Kasumi-1 (cell line): ENCODE results near the gene KRT4.

Source experiments
- DNase-seq, 2 experiments: peaks; one replicate each; lab custom pipeline; 2025; lab: John Stamatoyannopoulos, UW

Gene KRT4

DNA sequence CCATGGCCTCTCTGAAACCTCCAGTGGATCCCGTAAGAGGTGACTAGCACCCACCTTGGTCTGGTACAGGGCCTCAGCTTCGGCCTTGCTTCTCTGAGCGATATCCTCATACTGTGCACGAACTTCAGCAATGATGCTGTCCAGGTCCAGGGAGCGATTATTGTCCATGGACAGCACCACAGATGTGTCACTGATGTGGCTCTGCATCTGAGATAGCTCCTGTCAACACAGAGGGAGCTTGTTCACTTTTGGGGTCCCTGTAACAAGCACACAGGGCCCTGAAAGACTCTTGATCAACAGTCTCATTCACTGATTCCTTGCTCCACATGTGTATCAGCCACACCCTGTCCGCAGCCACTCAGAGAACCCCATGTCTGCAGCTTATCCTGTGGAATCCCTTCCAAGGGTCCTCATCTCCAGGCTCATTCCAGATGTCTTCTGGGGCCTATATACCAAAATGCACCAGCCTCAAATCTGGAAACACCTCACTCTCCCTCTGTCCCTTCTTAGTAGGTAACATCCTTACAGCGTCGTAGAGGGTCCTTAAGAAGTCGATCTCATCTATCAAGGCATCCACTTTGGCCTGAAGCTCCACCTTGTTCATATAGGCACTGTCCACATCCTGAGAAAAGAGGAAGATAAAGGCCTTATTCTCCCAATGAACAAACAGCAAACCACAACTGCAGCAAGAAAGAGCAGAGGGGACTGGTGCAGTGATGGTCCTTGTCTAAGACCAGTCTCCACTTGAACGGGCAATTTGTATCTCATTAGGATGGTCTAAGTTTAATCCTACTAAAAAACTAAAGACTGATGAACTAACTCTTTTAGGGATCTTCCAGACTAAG lies 21.5 kb downstream of the KRT4 start:
- DNase-seq = no peak

- no peak for DNase-seq
Observed at GRCh38 chr12:52791271-52792184, 22.4 kb downstream of the KRT4 start.

DNA sequence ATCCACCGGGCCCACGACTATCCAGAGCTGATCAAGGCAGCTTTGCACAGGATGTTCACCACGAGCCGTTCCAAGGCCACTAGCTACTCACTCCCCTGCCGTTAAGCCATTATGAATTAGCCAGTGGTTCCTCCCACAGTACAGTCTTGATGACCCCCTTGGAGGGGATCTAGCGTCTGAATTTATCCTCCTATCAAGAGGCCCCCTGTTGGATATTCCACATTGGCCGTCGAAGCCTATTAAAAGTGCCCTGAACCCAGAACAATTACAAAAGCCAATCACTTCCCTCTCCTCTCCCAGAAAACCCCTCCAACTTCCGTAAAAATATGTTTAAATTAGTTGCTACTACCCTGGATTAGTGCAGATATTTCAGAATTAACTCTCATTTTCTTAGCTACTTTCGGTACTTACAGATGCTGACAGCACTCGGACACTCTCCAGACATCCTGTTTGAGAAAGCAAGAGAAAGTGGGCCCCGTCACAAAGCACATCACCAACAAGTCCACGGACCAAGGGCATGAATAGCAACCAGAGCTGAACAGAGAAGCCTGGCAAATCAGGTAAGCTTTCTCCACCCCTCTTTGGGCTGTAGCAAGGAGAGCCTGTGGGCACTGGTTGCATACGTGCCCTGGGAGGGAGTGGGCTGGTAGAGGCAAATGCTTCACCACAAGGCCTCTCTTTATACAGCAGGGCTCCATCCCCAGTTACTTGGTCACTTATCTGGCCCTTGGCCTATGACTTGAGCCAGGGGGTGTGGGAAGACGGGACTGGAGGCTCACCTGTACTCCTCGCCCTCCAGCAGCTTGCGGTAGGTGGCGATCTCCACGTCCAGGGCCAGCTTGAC lies 23.3 kb downstream of the KRT4 start:
- no peak for DNase-seq

DNA sequence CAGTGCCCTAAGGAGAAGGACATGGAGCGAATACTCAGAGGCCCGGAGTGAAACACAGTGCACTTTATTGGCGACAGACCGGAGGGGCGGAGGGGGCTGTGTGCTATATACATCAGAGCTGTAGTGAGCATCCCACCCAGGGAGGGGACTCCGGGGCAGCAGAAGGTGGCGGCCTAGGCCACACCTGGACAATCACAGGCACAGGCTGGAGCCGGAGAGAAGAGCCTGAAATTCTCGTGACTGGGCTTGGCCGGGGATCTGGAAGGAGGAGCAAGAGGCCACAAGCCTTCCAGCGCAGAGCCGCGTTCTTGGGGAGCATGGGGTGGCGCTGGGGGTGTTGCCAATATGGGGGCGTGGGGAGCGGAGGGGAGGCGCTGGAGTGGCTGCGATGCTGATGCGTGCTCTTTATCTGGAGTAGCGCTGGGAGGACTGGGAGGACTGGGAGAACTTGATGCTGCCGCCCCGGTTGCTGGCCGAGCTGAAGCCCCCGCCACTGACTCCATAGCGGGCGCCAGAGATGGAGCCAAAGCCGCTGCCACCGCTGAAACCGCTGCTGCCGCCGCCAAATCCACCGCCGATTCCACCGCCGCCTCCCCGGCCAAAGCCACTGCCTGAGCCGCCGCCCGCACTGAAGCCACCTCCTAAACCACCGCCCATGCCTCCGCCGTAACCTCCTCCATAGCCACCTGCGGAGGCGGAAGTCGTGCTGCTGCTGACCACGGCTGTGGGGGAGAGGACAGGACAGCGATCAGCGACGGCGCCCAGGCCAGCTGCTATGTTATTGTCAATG lies 24.1 kb downstream of the KRT4 start:
- no peak for DNase-seq

GRCh38 chr12:52788876-52789636 lies 24.9 kb downstream of the KRT4 start:
- no peak for DNase-seq

GRCh38 chr12:52788192-52788875 lies 25.6 kb downstream of the KRT4 start:
- DNase-seq = no peak

GRCh38 chr12:52787324-52788191 lies 26.4 kb downstream of the KRT4 start:
- no peak for DNase-seq

DNA sequence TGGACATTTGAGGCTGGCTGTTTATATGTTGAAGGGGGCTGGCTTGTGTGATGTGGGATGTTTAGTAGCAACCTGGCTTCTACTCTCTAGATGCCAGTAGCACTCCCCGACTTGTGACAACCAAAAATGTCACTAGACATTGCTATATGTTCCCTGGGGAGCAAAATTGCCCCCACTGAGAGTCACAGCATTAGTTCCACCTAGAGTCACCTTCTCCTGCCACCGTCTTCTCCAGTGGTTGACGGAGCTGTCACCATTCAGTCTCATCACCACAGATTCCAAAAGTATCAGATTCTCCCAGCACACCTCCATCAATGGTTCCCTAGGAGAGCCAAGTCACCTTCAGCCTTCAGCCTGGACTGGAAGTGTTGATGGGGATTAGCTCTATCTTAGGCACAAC lies 29.0 kb downstream of the KRT4 start:
- no peak for DNase-seq

- DNase-seq = no peak
Observed at GRCh38 chr12:52783563-52784316, 30.2 kb downstream of the KRT4 start.

GRCh38 chr12:52782502-52782901 lies 31.4 kb downstream of the KRT4 start:
- DNase-seq = no peak

DNA sequence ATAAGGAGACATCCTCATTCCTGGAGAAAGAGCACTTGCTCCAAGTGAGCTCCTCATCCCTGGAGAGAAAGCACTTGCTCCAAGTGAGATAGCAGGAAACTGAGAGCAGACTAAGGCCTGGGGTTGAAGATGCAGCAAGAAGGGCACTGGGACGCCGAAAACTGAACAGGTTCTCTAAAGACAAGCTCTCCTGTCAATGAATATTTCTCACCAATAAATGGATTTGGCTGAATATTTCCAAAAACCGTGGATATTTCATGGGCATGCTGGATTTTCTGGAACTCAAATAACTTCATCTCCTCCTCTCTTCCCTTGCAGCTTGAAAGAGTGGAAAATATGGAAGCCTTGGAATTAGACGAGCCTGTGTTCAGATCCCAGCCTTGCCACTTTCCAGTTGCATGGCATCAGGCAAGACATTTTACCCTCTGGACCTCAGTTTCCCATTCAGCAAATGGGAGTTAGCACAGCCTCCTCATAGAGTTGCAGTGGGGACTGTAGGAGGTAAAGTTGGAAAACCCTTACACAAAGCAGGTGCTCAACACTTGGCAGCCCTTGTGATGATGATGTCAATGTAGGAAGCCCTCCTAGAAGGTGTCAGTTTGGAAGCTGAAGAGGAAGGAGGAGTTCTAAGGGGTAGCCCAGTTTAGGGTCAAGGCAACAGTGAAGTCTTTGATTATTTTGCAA lies 32.4 kb downstream of the KRT4 start:
- no peak for DNase-seq

GRCh38 chr12:52779914-52780313 lies 34.0 kb downstream of the KRT4 start:
- DNase-seq = no peak

- no peak for DNase-seq
Observed at GRCh38 chr12:52778833-52779232, 35.1 kb downstream of the KRT4 start.

GRCh38 chr12:52777566-52777965 lies 36.4 kb downstream of the KRT4 start:
- DNase-seq = no peak

DNA sequence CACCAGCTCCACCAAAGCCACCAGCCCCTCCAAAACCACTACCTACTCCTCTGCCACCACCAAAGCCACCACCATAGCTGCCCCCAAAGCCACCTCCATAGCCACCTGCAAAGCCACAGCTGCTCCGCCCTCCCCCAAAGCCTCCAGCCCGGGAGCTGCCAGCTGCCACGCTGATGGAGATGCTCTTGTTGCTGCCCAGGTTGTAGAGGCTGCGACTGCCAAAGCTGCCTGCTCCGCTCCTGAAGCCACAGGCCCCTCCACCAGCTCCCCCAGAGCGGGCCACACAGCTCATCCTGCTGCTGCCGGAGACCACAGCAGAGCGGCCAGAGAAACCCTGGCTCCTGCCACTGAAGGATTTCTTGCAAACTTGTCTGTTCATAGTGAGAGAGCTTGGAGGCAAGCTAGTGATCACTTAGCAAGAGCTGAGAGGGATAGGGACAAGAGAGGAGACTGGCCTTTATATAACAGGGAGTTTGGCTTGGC lies 37.0 kb downstream of the KRT4 start, which contains the start of gene KRT76:
KRT76 (minus strand) TSS at position 433 of the 483 bp plus-strand sequence; CDS start at position 379, 54 bp downstream.
- DNase-seq = no peak

- no peak for DNase-seq
Observed at GRCh38 chr12:52776435-52776834, 37.5 kb downstream of the KRT4 start.

- no peak for DNase-seq
Observed at GRCh38 chr12:52774629-52775250, 39.2 kb downstream of the KRT4 start.
